Measurements from ENCODE around the gene ABCC6.

ABCC6 gene

GRCh38 chr16:16139806-16140205 lies 83.5 kb downstream of the ABCC6 start:
- DNase-seq, result no peak

- DNase-seq, result no peak
Measured at GRCh38 chr16:16139061-16139460, 84.2 kb downstream of the ABCC6 start.

- no peak for DNase-seq
Measured at GRCh38 chr16:16138034-16138635, 85.2 kb downstream of the ABCC6 start.

- no peak for DNase-seq
Measured at GRCh38 chr16:16137110-16137509, 86.2 kb downstream of the ABCC6 start.

DNA sequence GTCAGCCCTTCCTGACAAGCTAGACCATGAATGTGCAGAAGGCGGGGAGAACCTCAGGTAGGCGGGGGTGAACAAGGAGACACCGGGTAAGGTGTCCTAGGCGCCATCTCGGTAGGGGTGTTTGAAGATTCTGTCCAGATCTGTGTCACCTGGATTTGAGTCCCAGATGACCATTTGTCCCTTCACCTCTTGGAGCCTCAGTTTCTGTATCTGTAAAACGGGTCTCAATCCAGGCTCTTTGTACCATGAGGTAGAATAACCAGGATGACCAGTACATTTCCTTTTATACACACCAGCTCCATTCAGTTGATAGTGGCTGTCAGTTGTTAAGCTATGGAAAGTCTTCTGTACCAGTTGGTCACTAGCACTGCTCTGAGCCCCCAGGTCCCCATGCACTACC lies 86.7 kb downstream of the ABCC6 start:
- no peak for DNase-seq

- no peak for DNase-seq
Measured at GRCh38 chr16:16133943-16134604, 89.2 kb downstream of the ABCC6 start.

GRCh38 chr16:16131659-16132058 lies 91.6 kb downstream of the ABCC6 start:
- DNase-seq, result no peak

DNA sequence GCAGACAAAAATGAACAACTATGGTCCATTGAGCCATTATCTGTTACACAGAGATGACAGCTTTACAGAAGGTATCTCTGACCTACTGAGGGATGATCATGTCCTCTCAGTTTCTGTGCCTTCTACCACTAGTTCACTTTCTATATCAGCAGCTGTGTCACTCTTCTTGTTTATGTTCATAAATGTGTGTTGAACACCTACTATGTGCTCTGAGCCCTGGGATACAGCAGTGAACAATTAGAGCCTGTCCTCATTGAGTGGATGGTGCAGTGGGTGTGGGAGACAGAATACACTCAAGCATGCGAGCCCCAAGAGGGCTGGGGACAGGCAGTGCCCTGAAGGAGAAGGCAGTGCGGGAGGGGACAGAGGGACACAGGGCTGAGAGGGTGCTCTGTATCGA lies 92.1 kb downstream of the ABCC6 start:
- no peak for DNase-seq

DNA sequence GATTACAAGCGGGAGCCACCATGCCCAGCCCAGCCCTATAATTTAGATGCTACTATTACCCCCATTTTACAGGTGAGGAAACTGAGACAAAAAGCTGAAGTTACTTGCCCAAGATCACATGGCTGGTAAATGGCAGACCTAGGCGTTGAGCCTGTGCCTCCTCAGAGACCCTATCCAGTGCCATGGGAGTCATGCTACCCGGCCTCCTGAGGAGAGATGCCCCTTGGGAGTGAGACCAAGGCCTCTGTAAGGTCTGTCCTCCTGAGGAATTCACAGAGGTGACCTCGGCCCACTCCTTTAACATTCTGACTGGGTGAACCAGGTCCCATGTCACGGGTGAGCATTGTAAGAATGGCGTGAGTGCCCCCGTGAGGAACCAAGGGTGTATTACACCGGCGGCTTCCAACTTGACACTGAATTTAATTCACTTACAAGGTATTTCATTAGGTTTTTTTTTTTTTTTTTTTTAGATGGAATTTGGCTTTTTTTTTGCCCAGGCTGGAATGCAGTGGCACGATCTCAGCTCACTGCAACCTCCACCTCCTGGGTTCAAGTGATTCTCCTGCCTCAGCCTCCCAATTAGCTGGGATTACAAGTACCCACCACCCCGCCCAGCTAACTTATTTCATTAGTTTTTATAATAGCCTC lies 95.7 kb downstream of the ABCC6 start:
- DNase-seq, result peak; percentile 62

DNA sequence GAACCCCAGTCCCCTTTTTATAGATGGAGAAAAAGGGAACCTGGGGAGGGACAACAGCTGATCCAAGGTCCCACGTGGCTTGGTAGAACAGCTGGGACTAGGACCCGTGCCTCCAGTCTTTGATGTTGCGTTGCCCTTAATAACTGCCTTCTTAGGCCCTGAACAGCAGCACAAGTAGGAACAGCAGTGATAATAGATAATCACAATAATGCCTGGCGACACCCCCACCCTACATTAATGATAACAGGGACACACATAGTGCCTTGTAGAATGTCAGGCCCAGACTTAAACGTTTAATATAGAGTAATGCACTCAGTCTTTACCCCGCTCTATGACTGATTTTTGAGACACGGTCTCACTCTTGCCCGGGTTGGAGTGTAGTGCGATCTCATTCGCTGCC lies 96.4 kb downstream of the ABCC6 start:
- DNase-seq, result no peak

DNA sequence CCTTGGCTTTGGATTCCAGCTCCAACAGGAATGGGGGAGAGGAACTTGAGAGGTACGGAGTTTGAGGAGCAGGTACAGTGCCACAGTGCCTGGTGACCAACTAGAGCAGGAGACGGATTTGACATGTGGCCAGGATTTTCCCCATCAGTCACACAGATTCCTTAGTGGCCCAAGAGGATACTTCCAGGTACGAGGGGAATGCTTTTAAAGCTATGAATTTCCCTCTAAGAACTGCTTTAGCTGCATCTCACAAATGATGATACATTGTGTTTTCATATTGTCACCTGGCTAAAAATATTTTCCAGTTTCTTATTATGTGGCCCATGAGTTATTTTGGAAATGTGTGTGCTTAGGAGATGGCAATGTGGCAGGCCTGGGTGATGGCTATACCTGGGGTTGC lies 98.3 kb downstream of the ABCC6 start:
- DNase-seq, result no peak

DNA sequence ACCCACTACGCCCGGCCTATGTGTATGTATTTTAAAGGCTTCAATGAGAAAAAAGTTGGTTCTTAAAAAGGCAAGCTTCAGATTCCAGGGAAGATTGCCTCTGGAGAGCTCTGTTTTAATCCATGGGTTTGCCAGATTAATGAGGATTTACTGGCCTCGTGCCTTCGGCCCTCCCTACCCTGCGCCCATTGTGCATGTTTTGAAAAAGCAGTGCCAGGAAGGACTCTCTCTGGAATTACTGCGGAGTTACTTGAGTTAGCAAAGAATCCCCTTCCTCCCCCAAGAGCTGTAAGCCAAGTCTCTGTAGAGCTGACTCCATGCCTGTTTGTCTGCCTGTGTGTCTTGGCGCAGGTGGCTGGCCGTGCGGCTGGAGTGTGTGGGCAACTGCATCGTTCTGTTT lies 98.9 kb downstream of the ABCC6 start:
- DNase-seq, result no peak

- DNase-seq, result no peak
Measured at GRCh38 chr16:16122264-16122663, 101.0 kb downstream of the ABCC6 start.

DNA sequence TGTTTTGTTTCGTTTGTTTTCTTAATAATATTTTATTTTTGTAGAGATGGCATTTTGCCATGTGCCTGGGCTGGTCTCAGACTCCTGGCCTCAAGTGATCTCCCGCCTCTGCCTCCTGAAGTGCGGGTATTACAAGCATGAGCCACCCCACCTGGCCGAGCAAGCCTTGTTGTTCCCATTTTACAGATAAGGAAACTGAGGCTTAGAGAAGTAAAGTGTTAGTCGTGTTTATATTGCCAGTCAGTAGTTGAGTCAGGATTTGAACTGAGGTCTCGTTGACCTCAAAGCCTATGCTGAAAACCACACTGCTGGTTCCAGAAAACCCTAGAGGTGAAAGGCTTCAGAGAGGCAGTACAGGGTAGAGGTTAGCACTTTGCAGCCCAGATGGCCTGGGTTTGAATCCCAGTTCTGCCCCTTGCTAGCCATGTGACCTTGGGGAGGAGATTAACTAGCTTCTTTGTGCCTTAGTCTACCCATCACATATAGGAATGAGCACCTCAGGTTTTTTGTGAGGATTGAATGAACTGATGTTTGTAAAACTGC lies 102.0 kb downstream of the ABCC6 start:
- DNase-seq, result no peak

DNA sequence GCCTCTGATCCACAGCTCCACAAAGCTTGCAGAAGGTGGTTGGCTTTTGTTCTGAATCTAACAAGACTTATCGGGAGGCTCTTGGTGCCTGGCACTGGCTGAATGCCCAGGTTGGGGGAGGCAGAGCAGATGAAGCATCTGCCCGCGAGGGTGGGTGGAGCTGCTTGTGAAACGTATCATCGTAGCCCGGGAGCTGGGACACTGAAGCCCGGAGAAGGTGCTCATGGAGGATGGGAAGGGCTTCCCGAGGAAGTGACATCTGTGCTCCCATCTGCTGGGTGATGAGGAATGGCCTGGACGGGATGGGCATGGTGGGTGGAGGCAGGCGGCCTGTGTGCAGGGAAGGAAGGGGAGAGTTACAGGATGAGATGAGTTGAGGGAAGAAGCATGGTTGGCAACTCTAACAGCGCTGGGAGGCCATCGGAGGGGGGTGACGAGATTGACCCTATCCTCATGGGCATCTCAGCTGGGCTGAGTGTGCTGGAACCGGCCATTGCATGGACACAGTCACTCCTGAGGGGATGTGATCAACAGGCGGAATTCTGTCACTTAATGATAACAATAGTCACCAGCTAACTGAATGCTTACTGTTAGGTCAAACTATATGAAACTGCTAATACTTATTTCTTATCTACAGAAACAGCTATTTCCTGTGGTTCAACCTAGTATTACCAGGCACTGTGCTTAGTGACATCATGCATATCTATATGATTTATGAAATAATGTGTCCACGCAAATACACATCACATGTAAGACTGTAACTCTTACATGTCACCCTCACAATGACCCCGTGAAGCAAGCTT lies 102.7 kb downstream of the ABCC6 start:
- peak; percentile 92 for DNase-seq

DNA sequence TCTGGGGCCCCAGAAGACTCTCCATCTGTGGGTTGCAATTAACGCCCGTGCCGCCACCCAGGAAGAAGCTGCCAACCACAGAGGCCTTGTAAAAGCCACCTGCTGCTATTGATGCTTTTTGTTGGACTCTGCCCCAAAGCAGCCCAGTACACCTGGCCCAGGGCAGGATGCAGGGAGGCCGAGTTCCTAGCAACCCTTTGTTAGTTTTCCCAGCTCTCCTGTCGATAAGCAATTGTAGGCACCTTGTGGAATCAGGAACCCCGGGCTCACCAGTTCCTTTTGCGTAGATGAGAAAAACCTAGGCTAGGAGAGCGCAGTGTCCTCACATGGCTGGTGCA lies 103.3 kb downstream of the ABCC6 start:
- peak; percentile 93 for DNase-seq

GRCh38 chr16:16118337-16118736 lies 105.0 kb downstream of the ABCC6 start:
- DNase-seq, result no peak

DNA sequence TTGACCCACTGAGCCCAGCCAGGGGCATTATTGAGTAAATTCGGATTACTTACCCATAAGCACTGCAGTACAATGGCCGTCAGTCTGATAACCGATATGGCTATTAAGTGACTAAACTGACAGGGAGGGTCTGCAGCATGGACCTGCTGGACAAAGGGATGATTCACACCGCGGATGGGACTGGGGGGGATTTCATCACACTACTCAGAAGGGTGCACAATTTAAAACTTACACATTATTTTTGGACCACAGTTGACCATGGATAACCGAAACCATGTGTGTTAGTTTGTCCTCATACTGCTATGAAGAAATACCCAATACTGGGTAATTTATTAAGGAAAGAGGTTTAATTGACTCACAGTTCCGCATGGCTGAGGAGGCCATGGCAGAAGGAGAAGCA lies 106.5 kb downstream of the ABCC6 start:
- no peak for DNase-seq

- DNase-seq, result no peak
Measured at GRCh38 chr16:16113076-16113475, 110.2 kb downstream of the ABCC6 start.

GRCh38 chr16:16112450-16113053 lies 110.7 kb downstream of the ABCC6 start:
- DNase-seq, result no peak

DNA sequence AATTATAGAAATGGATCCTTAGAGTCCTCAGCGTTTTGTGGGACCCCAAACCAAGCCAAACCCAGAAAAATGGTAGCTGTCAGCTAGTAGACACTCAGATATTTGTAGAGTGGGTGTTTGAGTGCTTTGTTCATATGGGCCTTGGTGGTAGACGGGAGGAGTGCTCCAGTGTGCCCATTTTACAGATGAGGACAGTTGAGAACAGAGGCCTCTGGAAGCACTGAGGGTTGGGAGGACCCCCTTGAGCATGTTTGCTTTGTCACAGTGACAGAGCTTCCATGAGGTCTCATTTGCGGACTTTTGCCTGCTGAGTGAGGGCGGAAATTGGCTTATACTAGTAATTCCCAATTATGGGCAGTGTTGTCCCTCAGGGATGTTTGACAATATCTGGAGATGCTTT lies 111.7 kb downstream of the ABCC6 start:
- no peak for DNase-seq

DNA sequence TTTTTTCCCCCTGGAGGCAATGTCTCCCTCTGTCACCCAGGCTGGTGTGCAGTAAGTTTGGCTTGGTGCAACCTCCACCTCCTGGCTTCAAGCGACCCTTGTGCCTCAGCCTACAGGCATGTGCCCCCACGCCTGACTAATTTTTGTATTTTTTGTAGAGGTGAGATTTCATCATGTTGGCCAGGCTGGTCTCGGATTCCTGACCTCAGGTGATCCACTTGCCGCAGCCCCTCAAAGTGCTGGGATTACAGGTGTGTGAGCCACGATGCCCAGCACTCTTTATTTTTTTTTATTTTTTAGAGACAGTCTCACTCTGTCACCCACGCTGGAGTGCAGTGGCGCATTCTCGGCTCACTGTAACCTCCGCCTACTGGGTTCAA lies 113.2 kb downstream of the ABCC6 start:
- no peak for DNase-seq

GRCh38 chr16:16109453-16110110 lies 113.7 kb downstream of the ABCC6 start:
- peak; percentile 21 for DNase-seq
